GM18526 (cell line): ENCODE measurements around the gene KRTAP5-7.
"Not testable (repeated sequence)": the region's sequence is repeated elsewhere in the genome, so short reads cannot be mapped to it uniquely, and the experiment has no call there.

ENCODE experiments used
- POLR2A ChIP-seq: IDR thresholded peaks from 3 replicates; pipeline ENCODE4 v1.6.1; 2011; ENCODE audit not compliant: insufficient read length; ENCODE audit errors: extremely low read depth

Gene KRTAP5-7

GRCh38 chr11:71505001-71505400 is 22.1 kb upstream of the KRTAP5-7 start:
- TF ChIP-seq POLR2A: no peak

- no peak for TF ChIP-seq POLR2A
These were observed 21.3 kb upstream of the KRTAP5-7 start for GRCh38 chr11:71505781-71506180.

GRCh38 chr11:71507102-71507501 is 20.0 kb upstream of the KRTAP5-7 start:
- TF ChIP-seq POLR2A: no peak

GRCh38 chr11:71518506-71519471 is 8.3 kb upstream of the KRTAP5-7 start:
- TF ChIP-seq POLR2A: no peak

GRCh38 chr11:71519546-71519945 is 7.5 kb upstream of the KRTAP5-7 start:
- TF ChIP-seq POLR2A: no peak

GRCh38 chr11:71525188-71525937 is 1.7 kb upstream of the KRTAP5-7 start:
- no peak for TF ChIP-seq POLR2A

GRCh38 chr11:71525938-71526495 is 1.1 kb upstream of the KRTAP5-7 start:
- no peak for TF ChIP-seq POLR2A

- TF ChIP-seq POLR2A: no peak
These were observed 626 bp downstream of the KRTAP5-7 start for GRCh38 chr11:71527576-71528210.

GRCh38 chr11:71530602-71531001 is 3.5 kb downstream of the KRTAP5-7 start:
- no peak for TF ChIP-seq POLR2A

GRCh38 chr11:71532036-71532610 is 5.1 kb downstream of the KRTAP5-7 start:
- no peak for TF ChIP-seq POLR2A

GRCh38 chr11:71535825-71536224 is 8.8 kb downstream of the KRTAP5-7 start:
- TF ChIP-seq POLR2A: no peak

GRCh38 chr11:71537537-71537936 is 10.5 kb downstream of the KRTAP5-7 start:
- TF ChIP-seq POLR2A: no peak

GRCh38 chr11:71537977-71538665 is 11.1 kb downstream of the KRTAP5-7 start, which contains the start of gene KRTAP5-8:
KRTAP5-8 (plus strand) TSS chr11:71538025; CDS start chr11:71538056, 31 bp downstream.
- not testable (repeated sequence) for TF ChIP-seq POLR2A

- TF ChIP-seq POLR2A: no peak
These were observed 11.6 kb downstream of the KRTAP5-7 start for GRCh38 chr11:71538666-71538990.
